ENCODE results near the gene CST4. TPM values are rescaled to one million over a fixed set of nuclear protein-coding genes. Genes with fewer than 3 reads are reported as not detected.
"Not testable (repeated sequence)": the region's sequence is repeated elsewhere in the genome, so short reads cannot be mapped to it uniquely, and the experiment has no call there.

CST4 gene
- total RNA-seq, 1 donor from 2014 or later, result not detected

DNA sequence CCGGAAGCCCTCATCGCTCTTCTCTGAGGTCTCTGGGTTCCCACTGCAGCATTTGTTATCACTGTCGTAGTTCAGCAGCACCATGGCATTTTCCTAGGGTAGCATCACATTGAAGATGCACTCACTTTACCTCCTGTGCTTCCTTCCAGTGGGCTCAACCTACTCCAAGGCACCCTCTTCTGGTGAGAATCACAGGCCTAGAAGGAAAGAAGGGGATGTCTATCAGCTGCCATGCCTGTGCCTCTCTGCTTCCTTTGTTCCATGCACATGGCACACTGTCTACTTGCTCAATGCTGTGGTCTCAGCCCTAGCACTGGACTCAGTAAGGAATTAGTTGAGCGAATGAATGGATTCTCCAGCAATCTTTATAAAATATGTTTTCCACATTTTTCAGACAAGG is 22.6 kb downstream of the CST4 start:
- DNase-seq (no peak), ATAC-seq (no peak)
- Histone ChIP-seq H3K27ac (no peak overlapping the region), H3K4me1 (no peaks in the 10 kb centered on the region), H3K9me3 (no peaks in the 10 kb centered on the region), H3K4me3 (no peak overlapping the region), H3K36me3 (no peaks in the 10 kb centered on the region), H3K27me3 (ENCODE audit: low read depth) (no peaks in the 10 kb centered on the region)
- intact Hi-C loops (cut with DNase I), result no loop called here
- TF ChIP-seq, protein P1, sequence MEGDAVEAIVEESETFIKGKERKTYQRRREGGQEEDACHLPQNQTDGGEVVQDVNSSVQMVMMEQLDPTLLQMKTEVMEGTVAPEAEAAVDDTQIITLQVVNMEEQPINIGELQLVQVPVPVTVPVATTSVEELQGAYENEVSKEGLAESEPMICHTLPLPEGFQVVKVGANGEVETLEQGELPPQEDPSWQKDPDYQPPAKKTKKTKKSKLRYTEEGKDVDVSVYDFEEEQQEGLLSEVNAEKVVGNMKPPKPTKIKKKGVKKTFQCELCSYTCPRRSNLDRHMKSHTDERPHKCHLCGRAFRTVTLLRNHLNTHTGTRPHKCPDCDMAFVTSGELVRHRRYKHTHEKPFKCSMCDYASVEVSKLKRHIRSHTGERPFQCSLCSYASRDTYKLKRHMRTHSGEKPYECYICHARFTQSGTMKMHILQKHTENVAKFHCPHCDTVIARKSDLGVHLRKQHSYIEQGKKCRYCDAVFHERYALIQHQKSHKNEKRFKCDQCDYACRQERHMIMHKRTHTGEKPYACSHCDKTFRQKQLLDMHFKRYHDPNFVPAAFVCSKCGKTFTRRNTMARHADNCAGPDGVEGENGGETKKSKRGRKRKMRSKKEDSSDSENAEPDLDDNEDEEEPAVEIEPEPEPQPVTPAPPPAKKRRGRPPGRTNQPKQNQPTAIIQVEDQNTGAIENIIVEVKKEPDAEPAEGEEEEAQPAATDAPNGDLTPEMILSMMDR (IDR thresholded peaks at IDR 0.05), result no peak

DNA sequence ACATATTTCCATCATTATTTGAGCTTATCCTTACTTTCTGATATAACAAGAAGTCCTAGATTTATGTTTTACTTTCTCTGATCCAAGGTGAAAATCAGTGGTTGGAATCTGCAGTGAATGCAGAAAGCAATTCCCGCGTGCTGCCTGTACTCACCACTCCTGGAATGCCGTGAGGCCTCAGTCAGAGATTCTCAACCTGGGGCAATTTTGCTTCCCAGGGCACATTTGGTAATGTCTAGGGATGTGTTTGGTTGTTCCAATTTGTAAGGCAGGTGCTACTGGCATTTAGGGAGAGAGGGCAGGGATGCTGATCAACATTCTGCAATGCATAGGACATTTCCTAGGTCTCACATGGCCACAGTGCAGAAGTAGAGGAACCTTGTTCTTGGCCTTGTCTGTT is 23.9 kb downstream of the CST4 start:
- H3K4me1 ChIP-seq, result no peaks in the 10 kb centered on the region
- ATAC-seq (no peak), DNase-seq (no peak)
- H3K4me3 ChIP-seq, result no peak overlapping the region
- no peaks in the 10 kb centered on the region for H3K9me3 ChIP-seq
- TF ChIP-seq, protein P1 (IDR thresholded peaks at IDR 0.05), result no peak
- intact Hi-C loops (cut with DNase I), result no loop called here
- no peaks in the 10 kb centered on the region for H3K36me3 ChIP-seq
- no peaks in the 10 kb centered on the region for H3K27me3 ChIP-seq (ENCODE audit: low read depth)
- no peak overlapping the region for H3K27ac ChIP-seq

DNA sequence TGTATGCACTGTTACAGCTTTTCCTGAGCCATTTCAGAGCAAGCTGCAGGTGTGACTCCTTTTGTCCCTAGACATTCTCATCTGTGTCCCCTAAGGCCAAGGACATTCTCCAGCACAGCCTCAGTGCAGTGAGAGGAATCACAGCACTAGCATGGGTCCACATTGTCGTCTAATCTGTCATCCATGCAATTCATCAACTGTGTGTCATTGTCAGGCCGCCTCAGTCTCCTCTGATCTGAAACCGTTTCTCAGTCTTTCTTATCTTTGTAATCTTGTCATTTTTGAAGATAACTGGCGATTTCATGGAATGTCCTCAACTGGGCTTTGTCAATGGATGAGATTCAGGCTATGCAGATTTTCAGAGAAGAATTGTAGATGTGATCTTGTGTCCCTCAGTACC is 24.8 kb downstream of the CST4 start:
- H3K9me3 ChIP-seq; H3K27ac ChIP-seq; H3K27me3 ChIP-seq (ENCODE audit: low read depth); DNase-seq; H3K4me3 ChIP-seq; intact Hi-C loops (cut with DNase I); ATAC-seq; H3K4me1 ChIP-seq; H3K36me3 ChIP-seq: not testable (repeated sequence)

DNA sequence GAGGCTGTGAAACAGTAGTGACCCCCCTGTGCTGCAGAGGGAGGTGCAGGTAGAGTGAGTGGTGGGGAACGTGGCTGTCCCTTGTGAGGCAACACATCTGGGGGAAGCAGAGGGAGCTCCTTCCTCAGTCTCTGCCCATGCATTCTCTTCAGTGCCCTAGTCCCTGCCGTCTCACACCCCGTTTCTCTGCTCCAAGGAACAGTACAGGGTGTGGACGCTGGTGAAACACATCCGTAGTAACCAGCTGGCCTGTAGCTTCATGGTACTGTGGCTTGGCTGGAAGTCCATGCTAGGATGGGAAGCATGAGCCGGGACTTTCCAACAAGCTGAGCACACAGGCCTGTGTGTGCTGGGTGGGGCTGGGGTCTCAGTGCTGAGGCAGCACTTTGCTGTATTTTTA is 25.7 kb downstream of the CST4 start:
- ATAC-seq, result no peak
- H3K36me3 ChIP-seq, result no peaks in the 10 kb centered on the region
- DNase-seq, result no peak
- no peaks in the 10 kb centered on the region for H3K9me3 ChIP-seq
- intact Hi-C loops (cut with DNase I), result no loop called here
- H3K27me3 ChIP-seq (ENCODE audit: low read depth), result no peaks in the 10 kb centered on the region
- TF ChIP-seq, protein P1 (IDR thresholded peaks at IDR 0.05), result no peak
- no peak overlapping the region for H3K4me3 ChIP-seq
- H3K4me1 ChIP-seq, result no peaks in the 10 kb centered on the region
- H3K27ac ChIP-seq, result no peak overlapping the region

DNA sequence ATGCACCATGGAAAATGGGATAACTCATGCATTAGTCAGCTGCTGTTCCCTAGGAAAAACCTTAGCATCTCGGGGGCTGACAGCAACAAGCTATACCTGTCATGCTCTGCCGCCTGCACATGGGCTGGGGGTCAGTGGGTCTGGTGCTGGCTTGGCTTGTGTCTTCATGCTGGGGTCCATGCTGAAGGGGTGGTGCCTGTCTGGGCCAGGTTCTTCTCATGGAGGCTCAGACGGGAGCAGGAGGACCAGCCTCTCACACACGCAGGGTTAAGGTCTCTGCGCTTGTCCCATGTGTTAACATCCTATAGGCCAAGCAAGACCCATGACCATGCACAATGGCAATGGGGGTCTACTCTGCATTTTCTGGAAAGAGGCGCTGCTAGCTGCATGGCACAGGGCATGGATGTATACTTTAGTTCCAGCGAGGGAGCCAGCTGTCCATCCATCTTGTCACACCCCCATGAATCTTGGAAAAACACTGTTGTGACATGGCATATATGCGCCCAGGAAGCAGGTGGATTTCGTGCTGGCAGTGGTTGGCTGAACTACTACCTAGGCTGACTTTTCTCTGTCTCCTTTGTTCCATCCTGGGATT is 26.5 kb downstream of the CST4 start:
- Histone ChIP-seq H3K36me3 (no peaks in the 10 kb centered on the region), H3K4me1 (no peaks in the 10 kb centered on the region), H3K9me3 (no peaks in the 10 kb centered on the region), H3K4me3 (no peak overlapping the region), H3K27ac (no peak overlapping the region), H3K27me3 (ENCODE audit: low read depth) (no peaks in the 10 kb centered on the region)
- ATAC-seq, result no peak
- intact Hi-C loops (cut with DNase I), result no loop called here
- TF ChIP-seq, protein P1 (IDR thresholded peaks at IDR 0.05), result no peak
- DNase-seq, result no peak

DNA sequence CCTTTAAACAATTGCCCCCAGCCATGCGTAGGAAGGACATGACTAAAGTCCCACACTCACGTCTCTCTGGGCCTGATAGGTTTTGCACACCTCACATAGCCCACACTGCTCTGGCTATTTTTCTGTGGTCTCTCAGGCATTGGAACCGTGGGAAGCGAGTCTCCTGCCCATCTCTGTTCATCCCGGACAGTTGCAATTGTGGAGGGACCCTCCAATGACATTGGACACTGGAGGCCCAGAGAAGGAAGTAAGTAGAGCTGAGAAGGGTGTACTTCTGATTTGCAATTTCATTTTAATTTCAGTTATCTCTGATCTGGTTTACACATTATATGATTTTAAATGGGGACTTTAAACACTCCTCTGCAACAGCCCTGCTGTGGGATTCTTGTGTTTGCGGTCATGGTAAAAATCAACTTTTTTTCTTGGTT is 27.8 kb downstream of the CST4 start:
- intact Hi-C loops (cut with DNase I), result no loop called here

More for the DNA sequence above, 27.8 kb downstream of the CST4 start:
- DNase-seq, result no peak
- no peaks in the 10 kb centered on the region for H3K9me3 ChIP-seq
- H3K27ac ChIP-seq, result no peak overlapping the region
- TF ChIP-seq, protein P1 (IDR thresholded peaks at IDR 0.05), result no peak
- ATAC-seq, result no peak
- H3K4me3 ChIP-seq, result no peak overlapping the region
- no peaks in the 10 kb centered on the region for H3K36me3 ChIP-seq
- H3K27me3 ChIP-seq (ENCODE audit: low read depth), result no peaks in the 10 kb centered on the region
- H3K4me1 ChIP-seq, result peaks cover 7% of the 10 kb centered on the region

Data from lower lobe of right lung (tissue), 2 donors.